ENCODE results near the gene RNU4-1.
"Not testable (repeated sequence)": the region's sequence is repeated elsewhere in the genome, so short reads cannot be mapped to it uniquely, and the experiment has no call there.

Gene RNU4-1

DNA sequence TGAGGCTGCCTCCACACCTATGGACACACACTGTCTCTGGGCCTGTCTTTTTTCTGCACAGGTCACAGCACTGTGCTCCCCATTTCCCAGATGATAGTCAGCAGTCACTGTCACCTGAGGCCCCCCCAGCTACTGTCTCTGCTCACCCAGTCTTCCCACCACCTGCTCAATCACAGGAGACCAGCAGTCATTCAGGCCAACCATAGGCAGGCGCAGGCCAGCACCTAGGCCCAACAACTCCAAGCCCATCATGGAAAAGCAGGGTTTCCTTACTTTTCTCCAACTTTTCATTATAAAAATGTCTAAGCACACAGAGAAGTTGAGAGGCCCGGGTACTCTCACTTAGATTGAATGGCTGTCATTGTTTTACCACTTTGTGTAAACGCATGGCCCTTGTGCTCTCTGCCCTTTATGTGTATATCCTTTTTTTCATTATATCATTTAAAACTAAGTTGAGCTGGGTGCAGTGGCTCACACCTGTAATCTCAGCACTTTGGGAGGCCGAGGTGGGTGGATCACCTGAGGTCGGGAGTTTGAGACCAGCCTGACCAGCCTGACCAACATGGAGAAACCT, 34.6 kb downstream of the RNU4-1 start:
- DNase-seq = no peak

DNA sequence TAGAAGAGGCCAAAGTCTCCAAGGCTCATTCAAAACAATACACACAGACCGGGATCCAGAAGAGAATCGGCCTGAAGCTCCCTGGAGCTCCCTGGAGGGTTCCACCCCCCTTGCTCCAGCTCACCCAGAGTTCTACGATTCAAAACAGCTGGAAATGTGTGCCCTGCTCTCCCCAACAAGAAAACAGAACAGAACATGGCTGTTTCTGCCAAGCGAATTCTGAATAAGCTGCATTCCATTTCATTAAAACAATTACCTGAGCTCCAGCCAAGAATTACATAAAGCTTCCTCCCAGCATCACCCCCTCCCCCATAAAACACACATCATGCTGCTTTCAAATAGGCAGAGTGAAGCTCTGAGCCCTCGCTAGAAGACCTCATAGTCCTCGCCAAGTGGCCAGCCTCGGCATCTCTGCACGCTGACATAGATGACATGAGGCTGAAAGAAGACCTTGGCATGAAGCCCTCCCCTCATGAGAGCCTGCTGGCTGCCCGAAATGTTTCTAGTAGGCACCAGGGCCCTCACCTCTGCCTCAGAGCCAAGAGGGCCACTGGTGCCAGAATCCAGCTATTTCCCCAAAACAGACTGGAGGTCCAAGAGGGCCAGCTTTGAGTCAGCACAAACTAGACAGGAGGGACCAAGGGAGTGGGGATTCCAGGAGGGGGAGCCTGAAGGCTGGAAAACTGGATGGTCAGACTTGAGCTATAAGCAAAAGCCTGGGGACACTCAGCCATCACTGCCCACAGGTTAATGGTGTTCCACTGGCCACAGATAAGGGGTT, 35.8 kb downstream of the RNU4-1 start:
- no peak for DNase-seq

DNA sequence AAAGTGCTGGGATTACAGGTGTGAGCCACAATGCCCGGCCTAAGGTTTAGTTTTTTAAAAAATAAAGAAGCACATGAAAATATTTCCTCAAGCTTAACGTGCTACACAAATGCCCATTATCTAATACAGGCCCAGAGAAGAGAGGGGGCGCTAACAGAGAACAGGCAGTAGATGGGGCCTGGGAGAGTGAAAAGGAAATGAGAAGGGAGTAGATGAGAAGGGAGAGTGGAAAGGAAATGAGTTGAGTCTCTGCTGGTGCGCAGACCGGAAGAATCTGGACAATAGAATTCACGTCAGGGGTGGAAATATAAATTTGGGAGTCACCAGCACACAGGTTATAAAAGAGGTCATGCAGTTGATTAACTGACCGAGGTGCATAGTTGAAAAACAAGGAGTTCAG, 38.2 kb downstream of the RNU4-1 start:
- no peak for DNase-seq

DNA sequence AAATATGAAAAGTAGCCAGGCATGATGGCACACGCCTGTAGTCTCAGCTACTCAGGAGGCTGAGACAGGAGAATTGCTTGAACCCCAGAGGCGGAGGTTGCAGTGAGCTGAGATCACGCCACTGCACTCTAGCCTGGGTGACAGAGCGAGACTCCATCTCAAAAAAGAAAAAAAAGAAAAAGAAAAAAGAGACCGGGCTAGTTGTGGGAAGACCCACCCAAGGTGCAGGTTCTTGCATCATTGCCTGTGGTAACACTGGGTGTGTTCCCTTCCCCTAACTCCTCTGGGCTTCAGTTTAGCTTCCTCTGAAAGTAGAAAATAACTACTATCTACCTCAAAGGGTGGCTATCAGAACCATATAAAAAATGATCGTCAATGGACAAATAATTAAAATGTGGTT, 39.7 kb downstream of the RNU4-1 start:
- not testable (repeated sequence) for DNase-seq

DNA sequence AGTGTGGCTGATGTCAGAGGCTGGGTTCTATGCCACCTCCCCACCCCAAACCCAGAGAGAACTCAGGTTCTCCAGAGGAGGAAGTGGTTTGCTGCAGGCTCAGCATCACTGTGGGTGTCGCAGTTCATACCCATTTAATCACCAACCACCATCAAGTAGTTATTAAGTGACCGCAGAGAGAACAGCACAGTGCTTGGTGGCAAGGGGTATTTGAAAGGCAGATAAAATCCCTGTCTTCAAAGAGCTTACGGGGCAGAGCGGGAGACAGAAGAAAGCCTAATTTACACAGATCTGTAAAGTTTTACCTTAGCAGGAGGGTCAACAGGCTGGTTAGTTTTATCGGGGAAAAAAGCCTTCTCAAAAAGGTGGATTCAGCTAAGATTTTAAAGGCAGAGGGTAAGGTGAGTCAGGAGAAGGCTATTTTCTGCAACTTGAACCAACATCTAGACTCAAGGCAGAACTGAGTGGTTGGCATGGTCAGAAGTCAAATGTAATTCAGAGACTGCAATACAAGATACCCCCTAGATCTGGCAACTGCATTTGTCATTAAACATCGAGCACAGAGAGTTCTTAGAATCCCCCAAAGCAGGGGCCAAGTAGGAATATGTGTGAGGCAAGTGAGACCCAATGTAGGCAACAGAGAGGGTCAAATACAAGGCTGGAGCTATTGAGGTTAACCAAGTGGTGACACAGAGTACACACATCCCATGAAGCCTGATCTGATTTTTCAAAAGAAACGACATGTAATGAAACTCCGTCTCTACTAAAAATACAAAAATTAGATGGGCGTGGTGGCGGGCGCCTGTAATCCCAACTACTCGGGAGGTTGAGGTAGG, 40.7 kb downstream of the RNU4-1 start:
- DNase-seq = no peak

DNA sequence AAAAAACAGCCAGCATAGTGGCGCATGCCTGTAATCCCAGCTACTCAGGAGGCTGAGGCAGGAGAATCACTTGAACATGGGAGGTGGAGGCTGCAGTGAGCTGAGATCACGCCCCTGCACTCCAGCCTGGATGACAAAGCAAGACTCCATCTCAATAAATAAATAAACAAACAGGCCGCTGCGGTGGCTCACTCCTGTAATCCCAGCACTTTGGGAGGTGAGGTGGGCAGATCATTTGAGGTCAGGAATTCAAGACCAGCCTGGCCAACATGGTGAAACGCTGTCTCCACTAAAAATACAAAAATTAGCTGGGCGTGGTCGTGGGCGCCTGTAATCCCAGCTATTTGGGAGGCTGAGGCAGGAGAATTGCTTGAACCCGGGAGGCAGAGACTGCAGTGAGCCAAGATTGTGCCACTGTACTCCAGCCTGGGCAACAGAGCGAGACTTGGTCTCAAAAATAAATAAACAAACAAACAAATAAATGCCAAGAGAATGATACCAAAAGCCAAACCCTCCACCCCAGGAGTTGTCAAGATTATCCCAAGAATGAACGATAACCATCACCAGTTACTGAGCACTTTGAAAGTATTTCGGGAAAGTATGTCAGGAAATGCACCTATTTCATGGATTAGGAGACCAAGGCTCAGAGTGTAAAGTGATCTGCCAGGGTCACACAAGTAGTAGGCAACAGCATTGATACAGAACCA, 41.5 kb downstream of the RNU4-1 start:
- DNase-seq = not testable (repeated sequence)

DNA sequence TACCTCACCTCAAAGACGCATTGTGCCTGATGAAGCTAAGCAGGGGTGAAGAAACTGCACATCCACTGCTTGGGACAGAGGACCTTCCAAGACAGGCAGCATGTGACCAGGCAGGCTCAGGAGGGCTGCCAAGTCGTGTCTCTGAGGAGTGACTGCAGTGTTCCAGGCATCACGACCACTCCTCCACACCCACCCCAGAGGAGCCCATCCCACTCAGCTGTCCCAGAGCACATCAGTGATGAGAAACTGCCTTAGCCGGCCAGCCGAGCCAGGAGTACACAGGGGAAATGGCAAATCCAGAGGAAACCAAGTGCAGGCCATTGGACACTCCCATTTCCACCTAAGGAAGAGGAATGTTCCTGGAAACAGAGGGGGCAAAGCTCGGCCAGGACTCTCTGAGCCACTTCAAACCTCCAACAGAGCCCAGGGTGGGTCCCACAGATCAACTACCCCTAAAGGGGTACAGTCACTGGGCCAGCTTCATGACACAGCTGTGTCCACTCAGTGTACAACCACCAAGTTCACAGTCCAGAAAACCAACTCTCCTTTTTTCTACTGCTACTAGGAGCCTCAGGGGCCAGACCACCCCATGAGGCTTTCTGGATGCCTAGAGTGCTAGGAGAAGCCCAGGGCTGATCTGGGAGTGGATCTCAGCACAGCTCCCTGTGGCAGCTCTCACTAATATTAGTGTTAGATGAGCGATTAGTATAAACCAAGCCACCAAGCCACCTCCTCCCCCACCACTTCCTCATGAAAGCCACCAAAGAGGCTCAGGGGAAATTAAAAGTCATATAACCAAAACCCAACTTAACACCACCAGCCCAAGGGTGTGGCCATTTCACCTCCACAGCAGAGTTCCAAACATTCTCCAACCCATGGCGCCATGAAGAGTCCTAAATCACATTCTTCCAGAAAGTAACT, 42.9 kb downstream of the RNU4-1 start:
- no peak for DNase-seq

DNA sequence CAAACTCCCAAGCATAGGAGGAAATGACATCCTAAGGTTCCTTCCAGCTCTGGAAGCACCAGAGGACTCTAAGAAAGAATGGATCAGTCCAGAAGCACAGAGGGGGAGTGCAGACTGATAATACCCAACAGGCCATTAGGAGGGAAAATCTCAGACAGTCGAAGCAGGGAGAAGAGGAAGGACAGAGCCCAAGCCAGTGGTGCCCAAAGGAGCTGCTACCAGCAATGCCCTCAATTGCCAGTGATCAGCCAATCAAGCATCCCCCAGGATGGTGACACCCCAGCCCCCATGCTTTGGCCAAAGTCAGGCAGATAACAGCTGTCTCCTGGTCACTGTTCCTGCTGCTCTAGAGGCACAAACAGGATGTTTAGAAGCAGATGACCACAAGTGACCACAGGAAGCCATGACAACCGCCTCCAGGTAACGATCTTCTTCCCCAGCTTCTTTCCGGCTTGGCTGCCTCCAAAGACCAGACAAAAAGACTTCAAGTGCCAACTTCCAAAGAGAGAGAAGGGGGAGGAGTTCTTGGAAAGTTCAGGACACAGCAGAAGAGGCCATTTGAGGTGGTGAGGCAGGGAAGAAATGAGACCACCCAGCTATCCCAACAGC, 43.7 kb downstream of the RNU4-1 start:
- no peak for DNase-seq

DNA sequence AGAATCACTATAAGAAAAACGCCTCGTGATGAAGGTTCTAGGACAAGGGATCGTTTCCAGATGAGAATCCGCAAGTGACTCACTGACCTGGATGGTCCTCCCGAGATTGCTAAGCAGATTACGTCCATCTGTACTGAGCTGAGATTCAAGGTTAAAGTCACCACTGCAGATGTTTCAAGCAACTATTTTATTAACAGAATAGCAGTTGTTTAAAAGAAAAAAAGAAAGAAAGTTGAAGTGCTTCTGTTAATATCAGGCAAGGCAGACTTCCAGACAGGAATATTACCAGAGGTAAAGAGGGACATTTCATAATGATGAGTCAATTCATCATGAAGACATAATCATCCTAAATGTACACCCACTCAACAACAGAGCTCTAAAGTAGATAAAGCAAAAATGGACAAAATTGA, 45.4 kb downstream of the RNU4-1 start:
- DNase-seq = no peak

DNA sequence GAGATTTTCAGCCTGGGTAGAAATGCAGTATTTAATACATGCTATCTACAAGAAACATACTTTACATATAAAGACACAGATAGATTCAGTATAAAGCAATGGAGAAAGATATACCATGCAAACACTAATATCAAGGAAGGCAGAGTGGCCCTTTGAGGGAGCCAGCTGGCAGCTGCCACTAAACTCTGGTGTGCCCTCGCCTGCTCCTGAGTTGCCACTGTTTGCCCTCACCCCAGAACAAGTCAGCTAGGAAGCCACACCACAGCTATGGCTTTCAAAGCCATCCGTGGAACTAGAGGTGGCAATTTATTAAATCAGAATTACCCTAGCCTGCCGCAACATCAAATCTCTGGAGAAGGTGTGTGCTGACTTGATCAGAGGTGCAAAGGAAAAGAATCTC, 45.9 kb downstream of the RNU4-1 start:
- no peak for DNase-seq

DNA sequence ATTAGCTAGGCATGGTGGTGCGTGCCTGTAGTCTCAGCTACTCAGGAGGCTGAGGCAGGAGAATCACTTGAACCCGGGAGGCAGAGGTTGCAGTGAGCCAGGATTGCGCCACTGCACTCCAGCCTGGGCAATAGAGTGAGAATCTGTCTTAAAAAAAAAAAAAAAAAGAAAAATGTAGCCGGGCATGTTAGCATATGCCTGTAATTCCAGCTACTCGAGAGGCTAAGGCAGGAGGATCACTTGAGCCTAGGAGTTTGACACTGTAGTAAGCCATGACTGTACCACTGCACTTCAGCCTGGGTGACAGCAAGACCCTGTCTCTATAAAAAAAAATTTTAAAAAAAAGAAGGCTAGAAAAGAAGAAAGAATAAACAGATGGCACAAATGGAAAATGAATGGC, 46.3 kb downstream of the RNU4-1 start:
- not testable (repeated sequence) for DNase-seq

All from right kidney (tissue), 1 donor.